Stimulated activated naive CD8-positive, alpha-beta T cell treated with anti-CD3 and anti-CD28 coated beads, Interleukin-15, amount 100 ng/mL, for 72 hours (primary cell): ENCODE data around the gene VGLL4.

Source experiments
- ATAC-seq: fragments of 150-1000 bp; cut with Tn5 transposase; 2 replicates; pipeline ENCODE4 v1.10.0; 2021; ENCODE audit warnings: mild to moderate bottlenecking, moderate library complexity
- DNase-seq, 2 donors: peaks; one replicate each; pipeline ENCODE4 v3.0.0; 2021 to 2022
- H3K27ac Mint-ChIP-seq, 2 donors: one replicate each; pipeline ENCODE4 v1.8.0; 2022; ENCODE audit warnings: mild to moderate bottlenecking in 2 of 2, mixed read lengths in 2 of 2, moderate library complexity in 2 of 2
- H3K27me3 Mint-ChIP-seq: one replicate; pipeline ENCODE4 v1.8.0; 2022; ENCODE audit warnings: mixed read lengths
- H3K4me1 Mint-ChIP-seq: one replicate; pipeline ENCODE4 v1.8.0; 2022; ENCODE audit warnings: mild to moderate bottlenecking, mixed read lengths
- H3K4me3 Mint-ChIP-seq, 2 donors: one replicate each; pipeline ENCODE4 v1.8.0; 2022; ENCODE audit warnings: mild to moderate bottlenecking in 2 of 2, mixed read lengths in 2 of 2, moderate library complexity in 1 of 2
- H3K9me3 Mint-ChIP-seq, 2 donors: one replicate each; pipeline ENCODE4 v1.8.0; 2022; ENCODE audit warnings: mixed read lengths in 2 of 2

The VGLL4 gene

GRCh38 chr3:11624704-11625375, 18.9 kb downstream of the VGLL4 start:
- Mint-ChIP-seq H3K27ac (peak overlapping the region; percentile 97 to 98), H3K27me3 (no peaks in the 10 kb centered on the region), H3K9me3 (no peaks in the 10 kb centered on the region), H3K4me3 (peak overlapping the region; percentile 78 to 83), H3K4me1 (peaks cover 88% of the 10 kb centered on the region)
- ATAC-seq, result peak; percentile 22
- DNase-seq, result no peak

DNA sequence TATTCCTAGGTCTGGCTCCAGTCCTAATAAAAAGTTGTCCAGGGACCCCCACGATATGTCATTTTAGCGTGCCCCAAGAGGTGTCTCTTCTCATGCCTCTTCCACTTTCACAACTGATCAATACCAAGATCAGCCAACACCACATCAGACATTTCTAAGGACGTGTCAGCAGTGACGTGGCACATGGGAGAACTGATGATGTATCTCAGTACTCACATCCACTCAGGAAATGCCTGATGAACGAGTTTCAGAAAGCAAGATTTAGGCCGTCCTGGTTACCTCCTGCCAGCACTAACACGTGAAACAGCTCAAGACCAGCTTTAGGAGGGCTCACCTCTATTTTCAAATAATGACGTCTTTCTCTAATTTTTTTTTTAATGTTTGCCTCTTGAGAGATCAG, 19.6 kb downstream of the VGLL4 start:
- DNase-seq (peak; percentile 71 to 84), ATAC-seq (peak; percentile 96)
- Mint-ChIP-seq H3K27me3 (no peaks in the 10 kb centered on the region), H3K27ac (peak overlapping the region; percentile 97 to 98), H3K9me3 (no peaks in the 10 kb centered on the region), H3K4me1 (peaks cover 88% of the 10 kb centered on the region), H3K4me3 (peak overlapping the region; percentile 78 to 83)

DNA sequence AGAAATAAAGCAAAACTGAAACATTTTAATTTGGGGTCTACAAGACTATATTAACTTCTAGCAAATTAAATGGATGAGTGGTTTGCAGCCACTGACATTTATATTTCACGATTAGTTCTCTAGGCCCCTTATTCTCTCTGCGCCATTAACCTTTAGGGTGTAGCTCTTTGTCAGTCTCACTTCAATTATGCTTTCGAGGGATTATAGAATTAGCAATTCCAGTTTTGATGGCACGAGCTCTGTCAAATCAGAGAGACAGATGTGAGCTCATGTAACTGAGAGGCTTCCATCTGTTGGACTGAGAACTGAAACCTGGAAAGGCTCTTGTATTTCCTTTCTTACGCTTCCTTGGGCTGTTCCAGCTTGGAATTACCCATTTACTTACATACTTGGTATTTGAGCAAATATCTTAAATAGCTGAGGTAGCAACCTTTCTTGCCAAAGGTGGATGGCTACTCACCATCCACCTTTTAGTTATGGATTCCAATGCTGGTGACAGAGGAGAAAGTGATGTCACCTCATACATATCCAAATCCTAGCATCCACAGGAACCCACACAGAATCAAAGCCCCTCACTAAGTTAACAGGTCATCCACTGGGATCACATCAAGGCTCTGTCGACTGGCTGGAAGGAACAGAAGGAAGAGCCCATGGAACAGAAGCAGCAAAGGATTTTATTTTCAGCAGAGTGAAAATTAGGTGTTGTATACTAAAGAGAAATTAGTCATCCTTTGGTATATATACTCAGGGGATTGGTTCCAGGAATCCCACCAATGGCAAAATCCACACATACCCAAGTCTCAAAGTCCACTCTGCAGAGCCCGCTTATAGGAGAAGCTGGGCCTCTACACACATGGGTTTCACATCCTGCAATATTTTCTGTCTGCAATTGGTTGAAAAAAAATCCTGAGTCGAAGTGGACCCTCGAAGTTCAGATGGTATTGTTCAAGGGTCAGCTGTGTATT, 20.8 kb downstream of the VGLL4 start:
- no peak for DNase-seq
- Mint-ChIP-seq H3K27ac (peak overlapping the region in 1 of 2 donors; percentile 50), H3K4me1 (peaks cover 93% of the 10 kb centered on the region), H3K27me3 (no peaks in the 10 kb centered on the region), H3K4me3 (peak overlapping the region in 1 of 2 donors; percentile 8), H3K9me3 (no peaks in the 10 kb centered on the region)
- no peak for ATAC-seq

DNA sequence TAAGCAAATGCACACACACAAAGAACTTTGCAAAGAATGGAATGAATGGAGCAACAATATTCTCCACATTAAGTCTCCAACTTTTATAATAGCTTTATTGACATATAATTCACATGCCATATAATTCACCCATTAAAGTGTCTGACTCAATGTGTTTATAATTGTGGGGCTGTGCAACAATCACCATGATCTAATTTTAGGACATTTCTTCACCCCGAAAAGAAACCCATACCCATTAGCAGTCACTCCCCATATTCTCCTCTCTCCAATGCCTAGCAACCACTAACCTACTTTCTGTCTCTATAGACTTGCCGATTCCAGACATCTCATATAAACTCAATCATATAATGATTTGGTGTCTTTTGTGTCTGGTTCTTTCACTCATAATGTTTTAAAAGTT, 22.6 kb downstream of the VGLL4 start:
- ATAC-seq, result no peak
- H3K27ac Mint-ChIP-seq, result no peak overlapping the region

DNA sequence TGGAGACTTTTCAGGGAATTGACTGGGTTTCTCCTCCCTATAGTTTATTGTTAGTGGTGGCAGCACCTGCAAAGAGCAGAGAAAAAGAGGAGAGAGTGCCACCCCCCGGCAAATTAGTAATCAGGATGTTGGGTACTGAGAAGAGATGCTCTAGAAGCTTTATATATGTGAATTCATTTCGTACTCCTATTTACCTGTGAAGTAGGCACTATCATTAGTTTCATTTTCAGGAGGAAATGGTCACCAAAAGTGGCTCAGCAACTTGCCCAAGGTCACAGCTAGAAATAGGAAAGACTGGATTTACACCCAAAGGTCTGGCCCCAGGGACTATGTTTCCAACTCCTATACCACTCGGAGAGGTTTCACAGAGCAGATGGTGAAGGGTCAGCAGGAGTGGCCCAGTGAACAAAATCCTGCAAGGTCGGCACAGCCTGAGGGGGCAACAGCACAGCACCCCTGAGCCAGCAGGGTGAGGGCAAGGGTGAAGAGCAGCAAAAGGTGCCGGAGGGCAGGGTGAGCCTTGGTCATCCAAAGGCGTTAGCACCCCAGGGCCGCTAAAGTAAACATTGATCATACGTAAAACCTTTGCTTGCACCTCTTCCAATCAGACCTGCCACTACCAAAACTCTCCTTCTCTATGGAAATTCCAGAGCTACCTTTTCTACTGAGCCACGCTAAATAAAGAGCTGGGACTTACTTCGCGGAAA, 23.6 kb downstream of the VGLL4 start:
- H3K27ac Mint-ChIP-seq, result peak overlapping the region in 1 of 2 donors; percentile 34
- no peaks in the 10 kb centered on the region for H3K27me3 Mint-ChIP-seq
- H3K4me3 Mint-ChIP-seq, result peak overlapping the region in 1 of 2 donors; percentile 41
- H3K4me1 Mint-ChIP-seq, result peaks cover 90% of the 10 kb centered on the region
- no peaks in the 10 kb centered on the region for H3K9me3 Mint-ChIP-seq
- ATAC-seq, result no peak
- DNase-seq, result no peak

More for the DNA sequence above, 22.6 kb downstream of the VGLL4 start:
- H3K27me3 Mint-ChIP-seq, result no peaks in the 10 kb centered on the region
- H3K9me3 Mint-ChIP-seq, result no peaks in the 10 kb centered on the region
- no peak overlapping the region for H3K4me3 Mint-ChIP-seq
- no peak for DNase-seq
- H3K4me1 Mint-ChIP-seq, result peaks cover 90% of the 10 kb centered on the region

- DNase-seq, result no peak
- no peak for ATAC-seq
- no peak overlapping the region for H3K27ac Mint-ChIP-seq
- H3K27me3 Mint-ChIP-seq, result no peaks in the 10 kb centered on the region
- H3K9me3 Mint-ChIP-seq, result no peaks in the 10 kb centered on the region
- peaks cover 88% of the 10 kb centered on the region for H3K4me1 Mint-ChIP-seq
- no peak overlapping the region for H3K4me3 Mint-ChIP-seq
Measured at GRCh38 chr3:11619461-11619860, 24.3 kb downstream of the VGLL4 start.

DNA sequence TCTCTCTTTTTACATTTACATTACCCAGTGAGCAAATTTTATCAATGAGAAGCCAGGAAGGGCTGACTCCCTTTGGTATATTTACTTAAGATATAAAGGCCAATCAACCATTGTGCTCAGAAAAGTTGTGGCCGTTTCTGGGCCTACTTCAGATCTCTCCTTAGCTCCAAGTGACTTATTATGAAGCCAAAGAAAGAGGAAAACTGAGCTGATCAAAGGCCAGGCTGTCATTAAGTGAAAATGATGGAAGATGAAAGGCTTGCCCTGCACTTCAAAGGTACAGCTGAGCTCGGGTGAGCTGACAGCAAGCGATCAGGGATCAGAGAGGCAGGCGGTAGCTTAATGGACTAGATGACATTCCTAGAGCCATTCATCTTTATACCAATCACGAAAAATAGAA, 24.8 kb downstream of the VGLL4 start:
- DNase-seq, result no peak
- H3K27me3 Mint-ChIP-seq, result no peaks in the 10 kb centered on the region
- peaks cover 88% of the 10 kb centered on the region for H3K4me1 Mint-ChIP-seq
- H3K9me3 Mint-ChIP-seq, result no peaks in the 10 kb centered on the region
- ATAC-seq, result no peak
- no peak overlapping the region for H3K4me3 Mint-ChIP-seq
- peak overlapping the region in 1 of 2 donors; percentile 5 for H3K27ac Mint-ChIP-seq

DNA sequence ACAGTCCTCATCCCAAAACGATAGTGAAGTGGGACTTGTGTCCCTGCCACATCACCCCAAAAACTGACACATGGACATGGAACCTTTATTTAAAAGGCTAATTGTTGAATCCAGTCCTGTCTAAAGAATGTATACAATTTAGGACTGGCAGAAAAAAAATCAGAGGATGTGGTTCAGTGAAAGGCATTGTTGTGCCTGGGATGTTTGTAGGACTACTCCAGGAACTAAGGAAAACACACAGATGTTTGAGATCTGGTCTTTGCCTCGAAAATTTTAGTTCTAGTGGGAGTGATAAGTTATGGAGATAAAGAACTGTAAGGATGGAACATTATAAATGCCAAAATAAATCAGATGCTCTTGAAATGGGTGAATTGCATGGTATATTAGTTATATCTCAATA, 27.2 kb downstream of the VGLL4 start:
- DNase-seq (no peak), ATAC-seq (no peak)
- Mint-ChIP-seq H3K27me3 (no peaks in the 10 kb centered on the region), H3K4me1 (peaks cover 84% of the 10 kb centered on the region), H3K9me3 (no peaks in the 10 kb centered on the region), H3K27ac (no peak overlapping the region), H3K4me3 (no peak overlapping the region)

DNA sequence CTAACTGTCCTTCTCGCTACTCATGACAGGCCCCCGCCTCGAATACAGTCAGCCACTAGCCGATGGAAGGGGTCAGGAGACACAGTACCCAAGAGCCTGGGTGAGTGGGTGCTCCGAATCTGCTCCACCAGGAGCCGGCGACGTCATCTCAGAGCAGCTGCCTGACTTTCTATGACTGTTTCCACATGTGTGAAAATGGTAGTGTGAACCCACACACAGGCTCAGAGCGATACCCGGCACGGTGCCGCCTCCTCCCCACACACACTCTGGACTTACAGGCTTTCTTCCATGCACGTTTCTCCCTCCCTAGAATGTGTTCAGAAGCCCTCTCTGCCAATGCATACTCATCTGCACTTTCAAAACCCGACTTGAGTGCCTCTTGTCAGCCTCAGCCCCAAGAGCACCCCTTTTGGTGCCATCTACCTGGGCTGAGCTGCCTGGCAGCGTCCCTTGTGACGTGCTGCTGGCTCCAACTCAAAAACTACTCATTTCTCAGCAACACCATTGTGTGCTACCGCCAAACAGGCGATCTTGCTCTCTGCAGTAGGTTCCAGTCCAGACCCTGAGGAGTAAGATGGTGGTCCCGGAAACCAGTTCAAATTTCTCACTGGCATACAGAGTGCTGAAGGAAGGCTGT, 29.7 kb downstream of the VGLL4 start:
- ATAC-seq (no peak), DNase-seq (no peak)
- Mint-ChIP-seq H3K27me3 (no peaks in the 10 kb centered on the region), H3K4me1 (peaks cover 84% of the 10 kb centered on the region), H3K9me3 (no peaks in the 10 kb centered on the region), H3K4me3 (no peak overlapping the region), H3K27ac (no peak overlapping the region)

- H3K9me3 Mint-ChIP-seq, result no peaks in the 10 kb centered on the region
- H3K4me3 Mint-ChIP-seq, result no peak overlapping the region
- DNase-seq, result no peak
- ATAC-seq, result no peak
- H3K27ac Mint-ChIP-seq, result no peak overlapping the region
- no peaks in the 10 kb centered on the region for H3K27me3 Mint-ChIP-seq
- peaks cover 84% of the 10 kb centered on the region for H3K4me1 Mint-ChIP-seq
Measured at GRCh38 chr3:11613319-11613718, 30.4 kb downstream of the VGLL4 start.

GRCh38 chr3:11612515-11613188, 31.1 kb downstream of the VGLL4 start:
- H3K27ac Mint-ChIP-seq, result no peak overlapping the region
- H3K4me3 Mint-ChIP-seq, result no peak overlapping the region
- peaks cover 91% of the 10 kb centered on the region for H3K4me1 Mint-ChIP-seq
- DNase-seq (no peak), ATAC-seq (no peak)
- H3K9me3 Mint-ChIP-seq, result no peaks in the 10 kb centered on the region
- H3K27me3 Mint-ChIP-seq, result no peaks in the 10 kb centered on the region

GRCh38 chr3:11611341-11611799, 32.3 kb downstream of the VGLL4 start:
- DNase-seq (no peak), ATAC-seq (no peak)
- Mint-ChIP-seq H3K9me3 (no peaks in the 10 kb centered on the region), H3K4me1 (peaks cover 92% of the 10 kb centered on the region), H3K27me3 (no peaks in the 10 kb centered on the region), H3K4me3 (no peak overlapping the region), H3K27ac (no peak overlapping the region)

DNA sequence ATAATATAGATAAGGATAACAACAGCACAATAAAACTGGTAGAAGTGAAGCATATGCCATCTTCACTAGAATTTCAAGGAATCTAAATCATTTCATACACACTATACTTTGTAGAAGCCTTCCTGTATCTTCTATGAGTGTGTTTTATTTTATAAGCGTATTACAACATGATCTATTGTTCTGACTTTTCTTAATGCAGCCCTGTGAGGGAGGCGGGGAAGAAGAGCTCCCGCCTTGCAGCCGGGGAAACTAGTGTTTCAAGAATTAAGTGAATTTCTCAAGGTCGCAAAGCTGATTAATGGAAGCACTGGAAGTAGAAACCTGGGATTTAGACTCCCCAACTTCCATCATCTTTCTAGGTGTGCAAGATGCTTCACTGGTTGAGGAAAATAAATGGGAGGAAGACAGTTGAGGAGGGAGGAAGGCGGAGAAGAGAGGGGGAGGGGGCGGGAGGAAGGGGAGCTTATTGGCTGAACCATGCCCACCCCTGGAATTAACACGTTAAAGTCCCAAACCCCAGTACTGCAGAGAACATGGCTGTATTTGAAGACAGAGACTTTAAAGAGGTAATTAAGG, 32.9 kb downstream of the VGLL4 start:
- ATAC-seq, result no peak
- H3K4me1 Mint-ChIP-seq, result peaks cover 92% of the 10 kb centered on the region
- peak overlapping the region in 1 of 2 donors; percentile 14 for H3K27ac Mint-ChIP-seq
- no peaks in the 10 kb centered on the region for H3K27me3 Mint-ChIP-seq
- no peaks in the 10 kb centered on the region for H3K9me3 Mint-ChIP-seq
- no peak for DNase-seq
- H3K4me3 Mint-ChIP-seq, result no peak overlapping the region

- H3K4me3 Mint-ChIP-seq, result peak overlapping the region in 1 of 2 donors; percentile 39
Measured at GRCh38 chr3:11610044-11610671, 33.6 kb downstream of the VGLL4 start.

More at GRCh38 chr3:11610044-11610671, 33.6 kb downstream of the VGLL4 start:
- peak overlapping the region; percentile 57 to 67 for H3K27ac Mint-ChIP-seq
- H3K4me1 Mint-ChIP-seq, result peaks cover 92% of the 10 kb centered on the region
- DNase-seq (no peak), ATAC-seq (no peak)
- no peaks in the 10 kb centered on the region for H3K9me3 Mint-ChIP-seq
- no peaks in the 10 kb centered on the region for H3K27me3 Mint-ChIP-seq
